Measurements from ENCODE around the gene ADAMTS19. TPM values are rescaled to one million over a fixed set of nuclear protein-coding genes. Genes with fewer than 3 reads are reported as not detected.

The ADAMTS19 gene
- total RNA-seq, 1 experiment from 2014 or later = not detected

DNA sequence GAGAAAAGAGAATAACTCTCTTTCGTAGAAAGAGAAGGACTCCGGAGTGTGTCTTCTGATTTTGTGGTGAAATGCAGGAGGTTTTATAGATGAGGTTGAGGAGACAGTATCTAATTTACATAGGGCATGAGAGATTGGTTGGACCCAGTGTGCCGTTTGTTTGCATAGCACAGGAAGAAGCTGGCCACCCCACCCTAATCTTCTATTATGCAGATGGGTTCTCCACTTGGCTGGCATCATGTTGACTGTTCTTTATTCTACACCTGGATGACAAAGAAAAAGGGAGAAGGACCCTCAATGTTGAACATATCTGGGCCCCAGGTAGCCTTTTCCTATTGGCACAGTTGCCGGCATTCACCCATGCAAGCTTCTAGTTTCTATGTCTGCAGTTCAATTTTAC, 264.5 kb downstream of the ADAMTS19 start:
- DNase-seq = no peak
- H3K27ac Mint-ChIP-seq (ENCODE audit: unreplicated experiment) = no peak overlapping the region
- intact Hi-C loops (cut with micrococcal nuclease; ENCODE audit: unreplicated experiment) = no loop called here
- H3K27me3 Mint-ChIP-seq (ENCODE audit: unreplicated experiment) = no peaks in the 10 kb centered on the region
- no peak overlapping the region for H3K4me3 Mint-ChIP-seq (ENCODE audit: low read depth, unreplicated experiment)
- TF ChIP-seq, protein P1, sequence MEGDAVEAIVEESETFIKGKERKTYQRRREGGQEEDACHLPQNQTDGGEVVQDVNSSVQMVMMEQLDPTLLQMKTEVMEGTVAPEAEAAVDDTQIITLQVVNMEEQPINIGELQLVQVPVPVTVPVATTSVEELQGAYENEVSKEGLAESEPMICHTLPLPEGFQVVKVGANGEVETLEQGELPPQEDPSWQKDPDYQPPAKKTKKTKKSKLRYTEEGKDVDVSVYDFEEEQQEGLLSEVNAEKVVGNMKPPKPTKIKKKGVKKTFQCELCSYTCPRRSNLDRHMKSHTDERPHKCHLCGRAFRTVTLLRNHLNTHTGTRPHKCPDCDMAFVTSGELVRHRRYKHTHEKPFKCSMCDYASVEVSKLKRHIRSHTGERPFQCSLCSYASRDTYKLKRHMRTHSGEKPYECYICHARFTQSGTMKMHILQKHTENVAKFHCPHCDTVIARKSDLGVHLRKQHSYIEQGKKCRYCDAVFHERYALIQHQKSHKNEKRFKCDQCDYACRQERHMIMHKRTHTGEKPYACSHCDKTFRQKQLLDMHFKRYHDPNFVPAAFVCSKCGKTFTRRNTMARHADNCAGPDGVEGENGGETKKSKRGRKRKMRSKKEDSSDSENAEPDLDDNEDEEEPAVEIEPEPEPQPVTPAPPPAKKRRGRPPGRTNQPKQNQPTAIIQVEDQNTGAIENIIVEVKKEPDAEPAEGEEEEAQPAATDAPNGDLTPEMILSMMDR (IDR thresholded peaks at IDR 0.05; ENCODE audit: unreplicated experiment) = no peak
- H3K4me1 Mint-ChIP-seq (ENCODE audit: low read depth, unreplicated experiment) = no peaks in the 10 kb centered on the region
- CTCF ChIA-PET = no interaction called here
- H3K9me3 Mint-ChIP-seq (ENCODE audit: low read depth, unreplicated experiment) = no peaks in the 10 kb centered on the region
- no peaks in the 10 kb centered on the region for H3K36me3 Mint-ChIP-seq (ENCODE audit: insufficient read depth, unreplicated experiment)
- no TSS peak for BruUV-seq (replicated peaks)

DNA sequence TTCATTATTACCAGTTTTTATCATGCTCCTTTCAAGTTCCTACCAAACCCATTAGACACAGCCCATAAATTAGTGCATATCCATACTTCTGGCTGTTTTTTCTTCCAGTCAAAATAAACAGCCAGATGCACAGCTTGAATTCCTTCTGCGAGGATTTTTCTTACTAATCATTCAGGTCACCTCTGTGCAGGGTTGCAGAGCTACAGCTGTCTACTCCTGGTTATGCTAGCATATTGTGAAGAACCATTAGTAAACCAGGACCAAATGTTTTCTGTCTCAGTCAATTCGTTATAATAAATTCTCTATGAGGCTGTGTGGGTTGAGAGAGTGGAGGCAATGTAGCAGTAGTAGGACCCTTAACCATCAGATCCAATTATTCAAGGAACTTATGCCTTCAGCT, 279.7 kb downstream of the ADAMTS19 start:
- intact Hi-C loops (cut with micrococcal nuclease; ENCODE audit: unreplicated experiment) = no loop called here
- Mint-ChIP-seq H3K27ac (ENCODE audit: unreplicated experiment) (no peak overlapping the region), H3K36me3 (ENCODE audit: insufficient read depth, unreplicated experiment) (no peaks in the 10 kb centered on the region), H3K4me1 (ENCODE audit: low read depth, unreplicated experiment) (no peaks in the 10 kb centered on the region), H3K27me3 (ENCODE audit: unreplicated experiment) (no peaks in the 10 kb centered on the region), H3K9me3 (ENCODE audit: low read depth, unreplicated experiment) (no peaks in the 10 kb centered on the region), H3K4me3 (ENCODE audit: low read depth, unreplicated experiment) (no peak overlapping the region)
- TF ChIP-seq, protein P1 (IDR thresholded peaks at IDR 0.05; ENCODE audit: unreplicated experiment) = no peak
- DNase-seq = no peak
- BruUV-seq (replicated peaks) = no TSS peak
- CTCF ChIA-PET = no interaction called here

DNA sequence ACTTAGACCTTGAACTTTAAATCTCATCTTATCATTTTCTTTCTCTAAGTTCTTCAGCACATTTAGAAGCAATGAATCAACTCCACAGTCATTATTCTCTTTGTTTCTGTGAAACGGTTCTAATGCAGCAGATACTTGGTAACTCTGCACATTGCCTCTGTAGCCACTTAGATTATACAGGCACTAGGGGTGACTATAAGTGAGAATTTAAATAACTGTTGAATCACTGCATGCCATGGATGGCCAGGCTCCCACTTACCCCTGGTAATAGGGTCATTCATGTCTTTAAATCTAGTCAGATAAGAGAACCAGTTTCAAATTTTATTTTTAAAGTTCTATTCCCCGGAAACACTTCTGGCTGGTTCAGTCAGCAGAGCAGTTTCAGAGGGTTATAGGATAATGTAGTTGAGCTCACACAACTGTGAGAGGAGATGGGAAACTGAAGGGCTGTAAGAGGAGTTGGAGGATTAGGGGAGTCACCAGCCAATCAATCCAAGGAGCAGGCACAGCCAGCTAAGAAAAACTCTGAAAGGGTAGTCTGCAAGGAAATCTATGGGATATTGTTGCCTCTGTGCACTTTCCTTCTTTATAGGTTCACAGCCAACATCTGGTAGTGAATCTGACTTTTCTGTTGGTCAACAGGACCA, 283.6 kb downstream of the ADAMTS19 start:
- Mint-ChIP-seq H3K4me1 (ENCODE audit: low read depth, unreplicated experiment) (no peaks in the 10 kb centered on the region), H3K36me3 (ENCODE audit: insufficient read depth, unreplicated experiment) (no peaks in the 10 kb centered on the region), H3K27ac (ENCODE audit: unreplicated experiment) (no peak overlapping the region), H3K27me3 (ENCODE audit: unreplicated experiment) (no peaks in the 10 kb centered on the region), H3K9me3 (ENCODE audit: low read depth, unreplicated experiment) (no peaks in the 10 kb centered on the region), H3K4me3 (ENCODE audit: low read depth, unreplicated experiment) (no peak overlapping the region)
- TF ChIP-seq, protein P1 (IDR thresholded peaks at IDR 0.05; ENCODE audit: unreplicated experiment) = no peak
- CTCF ChIA-PET = interaction anchor here (0.6 kb wide), 2 partner anchors 287 to 383 kb away, joined by 3 to 5 read pairs; no protein-coding TSS in a partner anchor
- BruUV-seq (replicated peaks) = no TSS peak
- intact Hi-C loops (cut with micrococcal nuclease; ENCODE audit: unreplicated experiment) = no loop called here
- DNase-seq = no peak

DNA sequence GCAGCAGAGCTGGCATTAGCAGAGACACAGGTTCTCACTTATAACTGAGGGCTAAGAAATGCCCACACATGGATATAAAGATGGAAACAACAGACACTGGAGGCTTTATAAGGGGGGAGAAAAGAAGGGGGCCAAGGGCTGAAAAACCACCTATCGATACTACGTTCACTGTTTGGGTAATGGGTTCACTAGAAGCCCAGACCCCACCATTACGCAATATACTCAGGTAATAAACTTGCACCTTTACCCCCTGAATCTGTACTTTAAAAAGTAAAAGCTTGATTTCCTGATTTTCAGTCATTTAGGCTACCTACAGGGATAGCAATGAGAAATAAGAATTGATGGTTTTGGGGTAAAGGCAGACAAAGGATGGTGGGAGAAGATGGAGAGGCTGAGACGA, 285.9 kb downstream of the ADAMTS19 start:
- no peak for DNase-seq
- intact Hi-C loops (cut with micrococcal nuclease; ENCODE audit: unreplicated experiment) = no loop called here
- no peaks in the 10 kb centered on the region for H3K36me3 Mint-ChIP-seq (ENCODE audit: insufficient read depth, unreplicated experiment)

More for the DNA sequence above, 285.9 kb downstream of the ADAMTS19 start:
- Mint-ChIP-seq H3K4me3 (ENCODE audit: low read depth, unreplicated experiment) (no peak overlapping the region), H3K9me3 (ENCODE audit: low read depth, unreplicated experiment) (no peaks in the 10 kb centered on the region), H3K4me1 (ENCODE audit: low read depth, unreplicated experiment) (no peaks in the 10 kb centered on the region), H3K27me3 (ENCODE audit: unreplicated experiment) (no peaks in the 10 kb centered on the region), H3K27ac (ENCODE audit: unreplicated experiment) (no peak overlapping the region)
- no TSS peak for BruUV-seq (replicated peaks)
- CTCF ChIA-PET = no interaction called here
- TF ChIP-seq, protein P1 (IDR thresholded peaks at IDR 0.05; ENCODE audit: unreplicated experiment) = no peak

Data from Calu3 (cell line).